ENCODE data around the gene MSANTD3.
"Not testable (repeated sequence)": the region's sequence is repeated elsewhere in the genome, so short reads cannot be mapped to it uniquely, and the experiment has no call there.

MSANTD3 gene, protein sequence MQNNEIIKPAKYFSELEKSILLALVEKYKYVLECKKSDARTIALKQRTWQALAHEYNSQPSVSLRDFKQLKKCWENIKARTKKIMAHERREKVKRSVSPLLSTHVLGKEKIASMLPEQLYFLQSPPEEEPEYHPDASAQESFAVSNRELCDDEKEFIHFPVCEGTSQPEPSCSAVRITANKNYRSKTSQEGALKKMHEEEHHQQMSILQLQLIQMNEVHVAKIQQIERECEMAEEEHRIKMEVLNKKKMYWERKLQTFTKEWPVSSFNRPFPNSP

DNA sequence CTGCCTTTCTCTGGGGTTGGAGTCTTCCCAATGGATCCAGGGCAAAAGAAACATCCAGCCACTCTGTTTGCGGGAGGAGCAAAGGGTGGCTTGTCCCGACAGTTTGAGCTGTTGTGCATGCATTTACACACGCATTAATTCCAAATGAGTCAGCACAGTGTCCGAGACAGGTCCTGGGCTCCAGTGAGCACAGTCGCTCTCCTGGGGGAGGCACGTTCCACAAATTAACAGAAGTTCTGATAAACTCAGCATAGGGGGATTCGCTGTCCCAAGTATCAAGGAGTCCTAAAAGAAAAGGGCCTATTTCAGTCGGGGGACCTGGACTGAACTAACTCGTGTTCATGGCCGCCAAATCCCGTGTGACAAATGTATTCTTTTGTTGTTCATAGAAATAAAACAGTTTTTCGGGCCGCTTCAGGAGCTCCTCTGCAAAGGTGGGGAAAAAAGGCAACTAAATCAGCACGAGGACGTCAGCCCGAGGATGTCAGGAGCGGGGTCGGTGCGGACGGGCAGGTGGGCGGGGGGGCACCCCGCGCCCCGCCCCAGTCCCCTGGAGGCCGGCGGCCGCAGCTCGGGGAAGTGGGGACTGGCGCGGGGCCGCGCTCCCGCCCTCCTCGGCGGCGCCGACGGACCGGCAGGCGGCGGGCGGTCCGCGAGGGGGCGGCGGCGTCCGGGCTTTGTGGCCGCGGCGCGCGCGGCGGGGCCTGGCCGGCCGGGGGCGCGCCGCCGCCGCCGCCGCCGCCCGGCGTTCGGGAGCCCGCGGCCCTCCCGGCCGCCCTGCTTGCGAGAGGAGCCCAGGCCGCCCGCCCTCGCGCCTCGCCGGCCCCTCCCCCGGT, at the start of gene MSANTD3:
MSANTD3 (plus strand) TSS at position 614 of the 836 bp plus-strand sequence. CDS start 14,796 bp downstream, outside the sequence.
- peak; percentile 67 for DNase-seq

DNA sequence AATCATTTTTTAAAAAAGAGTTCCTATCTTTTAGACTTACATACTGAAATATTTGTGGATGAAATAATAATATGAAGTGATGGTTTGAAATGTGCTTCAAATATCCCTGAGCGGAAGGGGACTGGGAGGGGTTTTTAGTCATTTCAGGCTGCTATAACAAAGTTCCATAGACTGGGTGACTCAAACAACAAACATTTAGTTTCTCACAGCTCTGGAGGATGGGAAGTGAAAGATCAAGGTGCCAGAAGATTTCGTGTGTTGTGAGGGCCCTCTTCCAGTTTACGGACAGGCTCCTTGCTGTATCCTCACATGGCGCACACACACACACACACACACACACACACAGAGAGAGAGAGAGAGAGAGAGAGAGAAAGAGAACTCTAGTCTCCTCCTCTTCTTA, 47.1 kb upstream of the MSANTD3 start:
- no peak for DNase-seq

DNA sequence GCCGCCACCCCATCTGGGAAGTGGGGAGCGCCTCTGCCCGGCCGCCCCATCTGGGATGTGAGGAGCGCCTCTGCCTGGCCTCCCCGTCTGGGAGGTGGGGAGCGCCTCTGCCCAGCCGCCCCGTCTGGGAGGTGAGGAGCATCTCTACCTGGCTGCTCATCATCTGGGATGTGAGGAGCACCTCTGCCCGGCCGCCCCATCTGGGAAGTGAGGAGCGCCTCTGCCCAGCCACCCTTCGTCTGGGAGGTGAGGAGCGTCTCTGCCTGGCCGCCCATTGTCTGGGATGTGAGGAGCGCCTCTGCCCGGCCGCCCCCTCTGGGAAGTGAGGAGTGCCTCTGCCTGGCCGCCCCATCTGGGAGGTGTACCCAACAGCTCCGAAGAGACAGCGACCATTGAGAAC, 34.0 kb upstream of the MSANTD3 start:
- not testable (repeated sequence) for DNase-seq

DNA sequence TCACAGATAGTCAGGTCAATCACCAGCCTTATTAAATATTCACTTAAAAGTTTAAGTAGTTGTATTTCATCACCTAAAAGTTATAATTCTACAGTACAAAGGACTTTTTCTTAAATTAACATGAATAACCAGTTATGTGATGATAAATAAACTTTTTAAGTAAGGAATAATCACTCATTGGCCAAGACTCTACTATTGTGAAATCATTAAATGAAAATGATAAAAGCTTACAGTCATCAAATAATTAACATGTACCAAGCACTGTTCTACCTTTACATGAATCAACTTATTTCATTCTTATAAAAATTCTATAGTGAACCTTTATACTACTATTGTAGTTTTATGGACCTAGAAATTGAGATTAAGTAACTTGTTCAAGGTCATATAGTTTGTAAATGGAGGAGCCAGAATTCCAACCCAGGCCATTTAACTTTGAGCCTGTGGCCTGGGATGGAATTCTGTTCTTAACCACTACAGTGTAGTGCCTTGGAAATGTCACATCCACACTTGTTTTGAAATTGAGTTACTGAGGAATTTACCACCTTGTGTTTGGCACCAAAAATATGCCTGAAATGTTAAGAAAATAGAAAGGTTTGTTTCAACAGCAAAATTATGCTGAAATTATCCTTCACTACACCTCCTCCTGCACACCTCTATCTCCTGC, 32.8 kb upstream of the MSANTD3 start:
- no peak for DNase-seq

DNA sequence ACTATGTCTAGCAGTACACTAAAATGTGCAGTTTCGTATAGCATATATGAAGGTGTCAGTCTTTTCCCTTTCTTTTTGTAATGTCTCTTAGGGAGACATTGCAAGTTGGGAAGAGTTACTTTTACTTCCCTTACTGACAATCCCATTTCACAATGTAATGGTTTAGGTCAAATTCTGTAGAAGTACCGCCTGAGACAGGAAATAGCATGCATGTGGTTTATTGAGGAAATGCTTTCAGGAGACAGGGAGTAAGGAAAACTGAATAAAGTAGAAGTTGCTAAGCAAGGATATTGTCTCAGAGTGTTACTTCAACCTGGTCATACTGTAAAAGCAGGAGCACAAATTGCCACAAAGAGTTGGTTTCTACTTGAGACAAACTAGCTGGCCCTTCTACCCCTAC, 32.1 kb upstream of the MSANTD3 start:
- no peak for DNase-seq

DNA sequence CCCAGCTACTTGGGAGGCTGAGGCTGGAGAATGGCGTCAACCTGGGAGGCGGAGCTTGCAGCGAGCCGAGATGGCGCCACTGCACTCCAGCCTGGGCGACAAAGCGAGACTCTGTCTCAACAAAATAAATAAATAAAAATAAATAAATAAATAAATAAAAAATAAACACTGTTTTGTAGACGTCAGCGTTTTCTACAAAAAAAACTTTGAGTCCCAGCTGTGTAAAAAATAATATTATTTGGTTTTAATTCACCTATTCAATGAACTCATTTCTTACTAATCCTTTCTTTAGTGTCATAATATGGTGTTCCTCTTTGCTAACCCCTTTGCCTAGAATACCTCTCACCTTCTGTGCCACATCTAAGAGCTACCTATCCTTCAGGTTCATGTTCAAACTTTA, 30.2 kb upstream of the MSANTD3 start:
- DNase-seq, result no peak

DNA sequence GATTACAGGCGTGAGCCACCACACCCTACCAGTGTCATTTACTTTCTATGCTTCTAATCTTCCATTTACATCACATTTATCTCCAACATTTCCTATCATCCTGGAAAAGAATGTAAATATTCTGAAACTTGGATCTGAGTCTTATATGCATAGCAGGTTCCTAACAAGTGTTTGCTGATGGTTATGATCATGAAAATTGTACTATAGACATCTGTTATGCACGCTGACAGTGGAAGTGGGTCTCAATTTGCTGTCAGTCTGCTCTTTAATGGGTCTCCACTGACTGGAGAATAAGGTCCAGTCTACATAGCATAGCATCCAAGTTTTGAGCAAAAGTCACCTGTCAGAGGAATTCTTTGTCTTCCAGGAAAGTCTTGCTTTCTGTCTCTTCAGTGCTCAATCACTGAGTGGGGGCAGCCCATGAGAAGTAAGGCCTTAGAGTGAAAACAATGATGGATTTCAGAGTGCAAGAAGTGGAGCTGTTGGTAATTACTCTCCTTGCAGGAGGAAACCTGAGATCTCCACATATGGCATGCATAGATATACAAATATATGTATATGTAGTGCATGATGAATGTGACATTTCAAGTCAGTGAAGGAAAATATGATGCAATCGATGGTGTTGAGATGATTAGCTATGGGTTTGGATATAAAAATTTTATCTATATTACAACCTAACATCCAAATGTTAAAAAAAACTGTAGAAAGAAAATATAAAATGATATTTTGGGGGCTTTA, 29.2 kb upstream of the MSANTD3 start:
- DNase-seq, result no peak

DNA sequence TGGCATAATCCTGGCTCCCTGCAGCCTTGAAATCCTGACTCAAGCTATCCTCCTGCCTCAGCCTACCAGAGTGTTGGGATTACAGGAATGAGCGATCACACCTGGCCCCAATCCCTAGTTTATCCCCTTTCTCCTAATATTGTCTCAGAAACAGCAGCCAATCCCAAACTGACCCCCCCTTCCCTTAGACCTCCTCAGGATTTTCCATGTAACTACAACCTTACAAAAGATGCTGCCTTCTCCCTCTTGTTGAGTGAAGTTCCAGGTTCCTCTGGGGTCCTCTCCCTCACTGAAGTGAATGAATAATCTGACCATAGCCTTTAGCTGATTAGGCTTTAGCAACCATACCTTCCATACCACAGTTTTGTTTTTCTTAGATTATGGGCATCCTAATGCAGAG, 25.9 kb upstream of the MSANTD3 start:
- DNase-seq, result no peak

DNA sequence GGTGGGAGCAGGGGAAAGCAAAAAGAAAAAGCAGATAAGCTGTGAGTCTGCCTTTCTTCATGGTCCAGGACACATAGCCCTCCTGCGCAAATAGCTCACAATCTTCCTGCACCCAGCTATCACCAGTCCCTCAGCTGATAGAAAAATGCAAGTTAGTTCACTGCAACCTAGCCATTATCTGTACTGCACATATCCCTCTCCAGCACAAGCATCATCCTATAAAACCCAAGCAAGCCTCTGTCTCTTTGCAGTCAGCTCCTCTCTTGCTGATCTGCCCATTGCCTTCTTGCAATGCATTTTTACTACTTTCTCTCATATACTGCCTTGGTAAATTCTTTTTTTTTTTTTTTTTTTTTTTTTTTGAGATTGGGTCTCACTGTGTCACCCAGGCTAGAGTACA, 20.0 kb upstream of the MSANTD3 start:
- DNase-seq, result no peak

DNA sequence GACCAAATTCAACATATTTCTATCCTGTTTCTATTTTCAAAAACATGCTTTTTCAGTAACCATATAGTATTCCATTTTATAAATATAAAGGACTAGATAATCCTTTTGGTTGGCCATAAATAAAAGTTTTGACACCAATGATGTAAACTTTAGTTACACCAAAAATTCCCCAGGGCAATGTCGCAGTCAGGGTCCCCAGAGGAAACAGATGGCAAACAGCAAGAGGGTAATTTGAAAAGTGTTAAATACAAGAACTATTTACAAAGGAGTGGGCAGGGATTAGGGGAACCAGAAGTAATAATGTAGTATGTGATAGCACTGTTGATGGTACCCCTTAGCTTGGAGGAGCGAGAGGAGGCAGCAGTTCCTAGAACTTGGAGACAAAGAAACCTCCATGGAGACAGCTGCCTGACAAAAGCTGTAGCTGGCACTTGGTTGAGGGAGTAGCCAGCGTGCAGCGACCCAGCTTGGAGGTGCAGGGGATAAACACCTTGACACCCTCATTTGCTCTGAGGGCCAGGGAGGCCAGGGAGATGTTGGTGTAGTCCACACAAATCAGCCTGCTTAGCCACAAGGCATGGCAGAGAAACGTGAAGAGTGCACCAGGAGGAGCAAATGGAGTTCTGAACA, 18.3 kb upstream of the MSANTD3 start:
- DNase-seq, result no peak

DNA sequence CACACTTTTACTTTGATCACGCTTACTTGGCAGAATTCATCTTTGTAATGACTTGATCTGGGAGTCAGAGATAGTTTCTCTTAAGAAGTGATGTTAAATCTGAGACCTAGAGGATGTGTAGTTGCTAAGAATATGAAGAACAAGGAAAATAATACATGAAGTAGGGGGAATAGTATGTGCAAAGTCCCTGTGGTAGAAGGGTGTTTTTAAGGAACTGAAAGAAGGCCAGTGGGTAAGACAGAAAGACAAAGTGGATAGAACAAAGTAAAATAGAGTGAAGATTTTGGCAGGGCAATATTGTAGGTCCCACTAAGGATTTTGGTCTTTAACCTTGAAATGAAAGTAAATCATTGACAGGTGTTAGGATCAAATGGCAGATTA, 17.8 kb upstream of the MSANTD3 start:
- no peak for DNase-seq

DNA sequence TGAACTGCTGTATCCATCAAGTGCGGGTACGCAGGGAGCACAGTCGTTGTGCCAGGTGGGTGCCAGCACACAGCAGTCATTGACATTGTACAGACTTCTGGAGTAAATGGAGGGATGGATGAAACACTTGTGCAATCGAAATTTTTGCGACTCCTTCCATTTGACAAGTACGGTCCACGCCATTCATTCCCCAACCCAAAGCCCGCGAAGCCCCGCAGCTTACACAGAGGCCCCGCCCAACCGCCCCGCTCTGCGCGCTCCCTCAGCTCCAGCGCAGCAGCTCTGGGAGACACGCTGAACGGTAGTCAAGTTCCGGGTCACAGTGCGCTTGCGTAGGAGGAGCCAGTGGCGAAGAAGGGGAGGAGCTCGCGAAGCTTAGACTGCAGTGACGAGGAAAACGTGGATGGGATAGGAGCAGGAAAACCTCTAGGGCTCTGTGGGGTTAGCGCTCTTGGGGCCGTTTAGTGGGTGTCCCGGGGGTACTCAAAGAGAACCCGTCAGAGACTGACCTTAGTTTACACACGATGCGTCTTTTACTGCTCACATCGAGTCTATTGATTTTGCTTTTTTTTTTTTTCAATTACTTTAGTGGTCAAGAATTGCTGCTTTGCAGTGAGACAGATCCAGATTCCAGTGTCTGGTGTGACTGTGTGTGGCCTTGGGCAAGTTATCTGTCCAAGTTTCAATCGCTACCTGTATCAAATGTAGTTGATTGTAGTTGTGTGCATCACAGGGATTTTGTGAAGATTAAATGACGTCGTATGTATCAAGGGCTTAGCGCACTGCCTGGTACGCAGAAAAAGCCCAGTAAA, 15.3 kb upstream of the MSANTD3 start:
- DNase-seq, result peak; percentile 90

DNA sequence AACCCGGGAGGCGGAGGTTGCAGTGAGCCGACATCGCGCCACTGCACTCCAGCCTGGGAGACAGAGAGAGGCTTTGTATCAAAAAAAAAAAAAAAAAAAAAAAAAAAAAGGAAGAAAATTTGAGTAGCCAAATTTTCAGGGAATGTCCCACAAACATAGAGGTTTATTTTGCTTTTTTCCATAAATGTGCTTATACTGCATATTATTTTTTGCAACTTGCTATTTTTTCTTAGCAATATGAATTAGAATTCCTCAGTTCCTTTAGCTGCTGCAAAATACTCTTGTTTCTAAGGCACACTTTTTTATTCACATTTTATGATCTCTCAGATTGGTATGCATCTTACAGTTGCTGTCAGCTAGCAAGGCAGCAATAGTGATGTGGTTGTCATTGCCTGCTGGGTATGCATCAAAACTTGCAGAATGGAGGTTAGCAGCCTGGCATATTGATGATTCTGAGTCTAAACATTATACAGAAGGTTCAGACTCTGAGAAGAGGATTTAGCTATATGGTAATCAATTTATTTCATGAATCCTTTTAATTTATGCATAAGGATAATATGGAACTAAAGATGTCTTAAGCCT, 13.0 kb upstream of the MSANTD3 start:
- DNase-seq, result no peak

DNA sequence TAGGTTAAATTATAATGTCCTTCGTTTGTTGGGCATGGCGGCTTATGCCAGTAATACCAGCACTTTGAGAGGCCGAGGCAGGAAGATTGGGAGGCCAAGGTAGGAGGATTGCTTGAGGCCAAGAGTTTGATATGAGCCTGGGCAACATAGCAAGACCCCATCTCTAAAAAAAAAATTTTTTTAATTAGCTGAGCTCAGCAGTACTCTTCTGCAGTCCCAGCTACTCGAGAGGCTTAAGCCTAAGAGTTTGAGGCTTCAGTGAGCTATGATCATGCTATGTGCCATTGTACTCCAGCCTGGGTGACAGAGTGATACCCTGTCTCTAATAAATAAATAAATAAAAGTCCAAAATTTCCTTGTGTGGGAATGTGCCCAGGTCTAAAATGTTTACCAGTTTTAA, 9.1 kb upstream of the MSANTD3 start:
- DNase-seq, result no peak

DNA sequence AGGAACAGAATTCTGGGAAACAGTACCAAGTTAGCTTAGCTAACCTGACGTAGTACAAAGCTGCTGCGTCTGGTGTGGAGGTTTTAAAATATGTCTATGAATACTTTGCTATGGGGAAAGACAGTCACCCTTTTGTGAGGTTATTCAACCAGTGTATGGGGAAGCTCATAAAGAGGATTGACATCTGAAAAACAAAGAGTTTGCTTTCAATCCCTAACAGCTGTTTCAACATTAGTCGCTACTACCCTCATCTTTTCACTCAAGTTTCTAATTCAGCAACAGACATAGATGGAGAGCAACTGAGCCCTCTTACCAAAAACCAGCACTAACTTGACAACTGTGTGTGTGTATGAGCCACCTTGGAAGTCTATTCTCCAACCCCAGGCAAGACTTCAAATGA, 7.8 kb upstream of the MSANTD3 start:
- DNase-seq, result no peak

DNA sequence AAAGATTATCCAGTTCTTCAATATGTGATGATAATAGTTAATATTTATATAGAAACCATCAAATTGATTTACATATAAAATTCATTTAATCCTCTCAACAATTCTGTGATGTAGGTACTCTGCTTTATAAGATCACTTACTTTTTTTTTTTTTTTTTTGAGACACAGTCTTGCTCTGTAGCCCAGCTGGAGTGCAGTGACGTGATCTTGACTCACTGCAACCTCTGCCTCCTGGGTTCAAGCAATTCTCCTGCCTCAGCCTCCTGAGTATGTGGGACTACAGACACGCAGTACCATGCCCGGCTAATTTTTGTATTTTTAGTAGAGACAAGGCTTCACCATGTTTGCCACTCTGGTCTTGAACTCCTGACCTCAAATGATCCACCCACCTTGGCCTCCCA, 5.8 kb upstream of the MSANTD3 start:
- not testable (repeated sequence) for DNase-seq

DNA sequence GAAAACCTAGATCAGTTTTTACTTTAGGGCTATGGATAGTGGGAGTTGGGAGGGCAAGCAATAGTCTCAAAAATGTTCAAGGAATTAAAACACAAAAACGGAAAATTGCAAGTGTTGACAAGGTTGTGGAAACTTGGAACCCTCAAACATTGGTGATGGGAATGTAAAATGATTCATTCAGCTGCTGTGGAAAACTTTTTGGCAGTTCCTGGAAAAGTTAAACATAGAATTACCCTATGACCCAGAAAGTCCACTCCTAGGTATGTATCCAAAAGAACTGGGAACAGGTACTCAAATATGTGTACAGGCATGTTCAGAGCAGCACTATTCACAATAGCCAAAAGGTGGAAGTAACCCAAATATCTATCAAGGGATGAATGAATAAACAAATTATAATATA, 1.2 kb upstream of the MSANTD3 start:
- DNase-seq, result no peak

DNA sequence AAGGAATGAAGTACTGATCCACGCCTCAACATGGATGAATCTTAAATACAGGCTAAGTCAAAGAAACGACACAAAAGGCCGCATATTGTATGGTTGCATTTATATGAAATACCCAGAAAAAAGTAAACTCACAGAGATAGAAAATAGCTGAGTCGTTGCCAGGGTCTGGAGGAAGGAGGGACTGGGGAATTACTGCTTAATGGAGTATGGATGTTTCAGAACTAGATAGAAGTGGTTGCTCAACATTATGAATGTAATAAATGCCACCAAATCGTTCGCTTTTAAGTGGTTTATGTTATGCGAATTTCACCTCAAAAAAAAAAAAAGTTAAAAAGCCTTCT, 784 bp upstream of the MSANTD3 start:
- DNase-seq, result no peak

DNA sequence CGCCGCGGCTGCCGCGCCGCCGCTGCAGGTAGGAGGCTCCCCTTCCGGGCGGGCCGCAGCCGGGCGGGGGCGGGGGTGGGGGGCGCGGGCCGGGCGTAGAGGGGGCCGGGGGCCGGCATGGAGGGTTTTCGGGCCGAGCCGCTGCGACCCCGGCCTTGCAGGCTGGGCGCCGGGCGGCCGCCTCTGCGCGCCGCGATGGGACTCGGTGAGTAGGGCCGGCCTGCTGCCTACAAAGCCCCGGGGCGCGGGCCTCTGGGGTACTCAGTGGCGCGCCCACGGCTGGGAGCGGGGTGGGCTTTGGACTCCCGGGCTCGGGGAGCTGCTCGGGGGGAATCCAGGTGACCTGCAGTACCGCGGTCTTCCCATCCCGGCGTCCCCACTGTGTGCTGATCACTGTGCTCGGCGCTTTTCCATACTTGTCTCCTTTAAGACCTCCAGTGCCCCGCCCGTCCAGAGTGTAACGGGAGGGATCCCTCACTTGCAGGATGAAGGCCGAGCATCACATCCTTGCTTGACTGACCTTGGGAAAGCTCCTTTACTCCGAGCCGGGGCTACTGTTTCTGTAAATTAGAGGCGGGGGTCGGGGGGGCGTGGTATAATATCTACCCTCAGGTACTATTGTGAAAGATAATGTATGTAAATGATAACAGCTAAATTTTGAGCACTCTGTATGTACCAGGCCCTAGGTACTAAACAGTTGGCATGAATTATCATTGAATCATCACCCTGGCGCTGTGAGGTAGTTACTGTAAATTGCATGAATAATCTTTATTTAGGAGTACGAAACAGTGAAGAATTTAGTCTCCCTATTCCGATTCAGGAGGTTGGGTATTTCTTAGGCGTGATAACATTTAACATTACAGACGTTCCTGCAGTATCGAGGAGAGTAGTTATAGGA, 672 bp downstream of the MSANTD3 start:
- peak; percentile 69 for DNase-seq

DNA sequence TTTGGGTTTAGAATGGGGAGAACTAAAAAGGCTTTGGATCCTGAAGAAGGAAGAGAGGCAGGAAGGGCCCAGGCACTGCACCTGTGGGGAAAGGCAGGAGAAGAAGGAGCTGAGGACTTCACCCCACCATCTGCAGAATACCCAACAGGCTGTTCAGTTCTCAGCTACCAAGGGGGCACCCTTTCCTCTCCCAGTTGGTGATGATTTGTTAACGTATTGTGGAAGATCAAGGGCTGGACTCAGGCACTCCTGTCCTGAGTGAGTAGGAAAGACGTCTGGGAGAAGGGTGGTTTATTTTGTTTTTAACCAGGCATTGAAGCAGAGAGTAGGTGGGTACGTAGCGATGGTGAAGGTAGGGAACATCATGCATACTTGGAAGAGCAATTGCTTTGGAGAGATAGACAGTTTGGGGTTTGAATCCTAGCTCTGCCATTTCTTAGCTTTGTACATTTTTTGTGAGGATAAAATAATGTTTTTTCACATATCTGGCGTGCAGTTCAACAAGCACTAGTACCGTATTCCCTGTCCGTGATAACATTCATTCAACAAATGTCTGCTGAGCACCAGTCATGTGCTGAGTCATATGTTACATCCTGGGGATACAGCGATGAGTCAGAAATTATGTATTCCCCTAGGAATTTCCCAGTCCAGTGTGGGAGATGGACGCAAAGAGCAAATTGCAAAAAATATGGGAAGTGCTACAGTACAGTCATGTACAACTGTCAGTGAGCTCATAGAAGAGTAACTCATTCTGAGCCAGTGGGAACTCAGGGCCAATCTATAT, 2.1 kb downstream of the MSANTD3 start:
- no peak for DNase-seq
